ENCODE data around the gene BTBD10. TPM values are rescaled to one million over a fixed set of nuclear protein-coding genes. Genes with fewer than 3 reads are reported as not detected.

Gene BTBD10
- total RNA-seq: 10 to 100 TPM; 30.3 to 33.9 TPM
- long read RNA-seq, transcript BTBD10-201 (9 exons, 2,504 nt): minor isoform, 23 of 71 reads
- long read RNA-seq, transcript BTBD10-208 (8 exons, 1,662 nt): major isoform, 33 of 71 reads
- long read RNA-seq, partial matches to known transcripts: 1 of 71 reads
- long read RNA-seq, other reads (novel, unspliced or antisense): 14 of 71 reads

- ATAC-seq (peak; percentile 94), DNase-seq (peak; percentile 96)
- intact Hi-C loops (cut with DNase I, micrococcal nuclease): no loop called here
Measured at GRCh38 chr11:13462901-13463778, at the start of gene BTBD10. TSS of gene BTBD10 (minus strand) at chr11:13463222. CDS start at chr11:13445124, 18,098 bp downstream.

DNA sequence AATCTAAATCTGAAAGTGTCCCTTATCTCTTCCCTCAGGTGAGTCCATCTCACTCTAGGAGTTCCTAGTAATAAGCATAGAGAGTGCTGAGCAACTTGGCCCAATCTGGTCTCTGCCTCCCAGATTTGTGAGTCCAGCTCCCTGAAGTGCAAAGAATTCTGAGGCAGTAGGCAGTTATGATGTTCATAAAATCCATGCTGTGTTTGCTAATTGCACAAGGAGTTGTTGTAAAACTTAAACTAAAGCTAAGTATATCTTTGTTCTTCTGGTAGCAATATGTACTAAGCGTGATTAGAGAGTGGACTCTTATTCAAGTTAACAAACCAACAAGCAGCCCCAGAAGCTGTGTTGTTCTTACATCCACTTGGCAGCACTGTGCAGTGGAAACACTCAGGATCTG lies 40.4 kb upstream of the BTBD10 start:
- intact Hi-C loops (cut with DNase I, micrococcal nuclease): no loop called here
- peak; percentile 92 for ATAC-seq
- DNase-seq: no peak

GRCh38 chr11:13502492-13502891 lies 39.5 kb upstream of the BTBD10 start:
- DNase-seq: no peak
- intact Hi-C loops (cut with DNase I, micrococcal nuclease): no loop called here
- peak; percentile 64 for ATAC-seq

GRCh38 chr11:13495929-13496328 lies 32.9 kb upstream of the BTBD10 start, which contains the start of gene PTH:
TSS of gene PTH (minus strand) at chr11:13495997. CDS start at chr11:13492855, 3,142 bp downstream.
- ATAC-seq: no peak
- DNase-seq: no peak
- intact Hi-C loops (cut with DNase I, micrococcal nuclease): no loop called here

GRCh38 chr11:13494051-13494450 lies 31.0 kb upstream of the BTBD10 start:
- intact Hi-C loops (cut with DNase I, micrococcal nuclease): no loop called here
- DNase-seq (no peak), ATAC-seq (no peak)

DNA sequence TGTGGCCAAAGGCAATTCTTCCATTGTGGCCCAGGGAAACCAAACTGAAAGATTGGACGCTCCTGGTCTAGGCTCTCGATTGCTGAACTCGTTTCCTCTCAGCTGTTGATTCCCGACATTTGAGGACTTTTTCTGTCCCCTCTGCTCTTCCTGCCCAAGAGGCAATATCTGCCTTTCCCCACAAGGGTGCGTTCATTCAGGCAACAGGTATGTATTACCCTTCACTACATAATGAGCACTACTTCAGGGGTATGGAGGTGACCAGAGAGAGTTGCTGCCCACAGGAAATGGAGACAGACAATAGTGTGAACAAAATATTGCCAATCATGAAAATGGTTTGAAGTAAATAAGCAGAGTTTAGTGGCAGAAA lies 24.6 kb upstream of the BTBD10 start:
- peak; percentile 64 for ATAC-seq
- intact Hi-C loops (cut with DNase I, micrococcal nuclease): no loop called here
- no peak for DNase-seq

DNA sequence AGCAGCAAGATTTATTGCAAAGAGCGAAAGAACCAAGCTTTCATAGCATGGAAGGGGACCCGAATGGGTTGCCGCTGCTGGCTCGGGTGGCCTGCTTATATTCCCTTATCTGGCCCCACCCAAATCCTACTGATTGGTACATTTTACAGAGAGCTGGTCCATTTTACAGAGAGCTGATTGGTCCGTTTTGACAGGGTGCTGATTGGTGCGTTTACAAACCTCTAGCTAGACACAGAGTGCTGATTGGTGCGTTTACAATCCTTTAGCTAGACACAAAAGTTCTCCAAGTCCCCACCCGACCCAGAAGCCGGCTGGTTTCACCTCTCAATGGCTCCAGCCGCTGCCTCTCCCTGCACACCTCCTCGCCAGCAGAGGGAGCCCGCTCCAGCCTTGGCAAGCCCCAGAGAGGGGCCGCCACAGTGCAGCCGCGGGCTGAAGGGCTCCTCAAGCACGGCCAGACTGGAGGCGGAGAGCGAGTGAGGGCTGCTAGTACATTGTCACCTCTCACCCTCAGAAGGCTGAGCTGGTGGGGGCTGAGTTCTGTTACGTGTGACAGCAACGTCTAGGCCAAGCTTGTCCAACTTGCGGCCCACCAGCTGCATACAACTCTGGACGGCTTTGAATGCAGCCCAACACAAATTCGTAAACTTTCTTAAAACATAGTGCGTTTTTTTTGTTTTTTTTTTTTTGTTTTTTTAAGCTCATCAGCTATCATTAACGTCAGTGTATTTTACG lies 24.1 kb upstream of the BTBD10 start:
- intact Hi-C loops (cut with DNase I, micrococcal nuclease): no loop called here
- ATAC-seq (peak; percentile 67), DNase-seq (peak in 1 of 2 donors; percentile 68)

GRCh38 chr11:13480198-13480597 lies 17.2 kb upstream of the BTBD10 start:
- intact Hi-C loops (cut with DNase I, micrococcal nuclease): no loop called here
- ATAC-seq (peak; percentile 58), DNase-seq (peak in 1 of 2 donors; percentile 29)

DNA sequence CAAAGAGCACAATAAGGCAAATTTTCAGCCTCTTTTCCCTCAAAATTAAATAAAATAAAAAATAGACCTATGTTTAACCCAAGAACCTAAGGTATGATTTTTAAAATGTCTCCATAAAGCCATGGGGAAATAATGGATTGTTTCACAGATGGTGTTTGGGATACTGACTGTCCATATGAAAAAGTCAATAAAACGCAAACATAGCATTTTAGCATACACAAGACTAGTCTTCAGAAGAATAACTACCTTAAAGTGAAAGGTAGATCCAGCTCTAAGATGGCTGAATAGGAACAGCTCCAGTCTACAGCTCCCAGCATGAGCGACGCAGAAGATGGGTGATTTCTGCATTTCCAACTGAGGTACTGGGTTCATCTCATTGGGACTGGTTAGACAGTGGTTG lies 16.7 kb upstream of the BTBD10 start:
- DNase-seq (no peak), ATAC-seq (no peak)
- intact Hi-C loops (cut with DNase I, micrococcal nuclease): no loop called here

DNA sequence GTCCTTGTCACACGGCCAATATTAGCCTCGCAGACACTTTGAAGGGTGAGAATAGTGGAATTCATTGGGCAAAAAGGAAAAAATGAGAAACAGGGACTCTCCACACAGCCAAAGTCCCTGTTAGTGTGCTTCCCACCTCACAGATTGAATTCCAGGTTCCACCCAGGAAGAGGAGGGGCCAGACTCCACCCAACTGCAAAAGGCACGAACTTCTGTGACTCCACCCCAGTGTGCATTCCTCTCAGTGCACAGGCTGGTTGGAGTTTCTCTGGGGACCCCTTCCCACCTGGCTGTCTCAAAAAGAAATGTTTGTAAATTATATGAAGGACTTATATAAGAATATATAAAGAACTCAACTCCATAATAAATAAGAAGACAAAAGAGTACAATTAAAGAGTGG lies 12.1 kb upstream of the BTBD10 start:
- intact Hi-C loops (cut with DNase I, micrococcal nuclease): no loop called here

DNA sequence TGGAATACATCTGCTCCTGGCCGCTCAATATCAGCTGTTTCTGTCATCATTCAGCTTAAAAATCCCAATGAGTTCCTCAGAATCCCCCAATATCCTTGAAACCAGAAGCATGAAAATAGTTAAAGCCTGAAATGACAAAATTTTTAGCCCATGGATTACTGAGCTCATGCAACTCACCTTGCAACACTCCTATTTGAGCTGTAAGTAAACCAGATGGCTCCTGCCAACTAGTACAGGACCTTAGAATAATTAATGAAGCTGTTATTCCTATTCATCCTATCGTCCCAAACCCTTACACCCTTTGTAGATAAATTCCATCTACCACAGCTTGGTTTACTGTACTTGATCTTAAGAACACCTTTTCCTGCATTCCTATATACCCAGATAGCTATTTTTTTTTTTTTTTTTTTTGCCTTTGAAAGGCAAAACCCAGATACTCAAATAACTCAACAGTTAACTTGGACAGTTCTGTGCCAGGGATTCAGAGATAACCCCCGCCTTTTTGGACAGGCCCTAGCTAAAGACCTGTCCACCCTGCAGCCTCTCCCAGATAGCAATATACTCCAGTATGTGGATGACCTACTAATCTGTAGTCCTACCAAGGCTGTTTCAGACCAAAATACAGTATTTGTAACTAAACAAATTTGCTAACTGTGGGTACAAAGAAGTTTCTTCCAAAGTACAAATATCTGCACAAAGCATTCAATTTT lies 10.1 kb upstream of the BTBD10 start:
- intact Hi-C loops (cut with DNase I, micrococcal nuclease): no loop called here
- DNase-seq (no peak), ATAC-seq (no peak)

More for the DNA sequence above, 12.1 kb upstream of the BTBD10 start:
- ATAC-seq: no peak
- DNase-seq: no peak

DNA sequence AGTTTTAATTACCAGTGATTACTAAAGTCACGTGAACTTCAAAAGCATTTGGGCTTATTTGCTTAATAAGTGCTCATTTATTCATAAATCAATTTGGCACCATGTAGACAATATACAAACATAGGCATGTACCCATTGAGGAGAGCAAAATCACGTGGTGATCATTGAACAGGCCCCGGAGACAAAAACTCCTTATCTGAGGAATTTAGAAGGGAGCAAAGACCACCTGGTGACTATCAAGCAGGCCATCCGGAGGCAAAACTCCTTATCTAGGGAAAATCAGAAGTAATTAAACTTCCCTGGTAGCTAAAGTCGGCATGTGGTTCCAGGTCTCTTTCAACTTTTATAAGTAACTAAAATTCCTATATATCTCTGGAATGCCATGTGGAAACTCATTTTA lies 5.7 kb upstream of the BTBD10 start:
- intact Hi-C loops (cut with DNase I, micrococcal nuclease): no loop called here
- DNase-seq (no peak), ATAC-seq (no peak)

DNA sequence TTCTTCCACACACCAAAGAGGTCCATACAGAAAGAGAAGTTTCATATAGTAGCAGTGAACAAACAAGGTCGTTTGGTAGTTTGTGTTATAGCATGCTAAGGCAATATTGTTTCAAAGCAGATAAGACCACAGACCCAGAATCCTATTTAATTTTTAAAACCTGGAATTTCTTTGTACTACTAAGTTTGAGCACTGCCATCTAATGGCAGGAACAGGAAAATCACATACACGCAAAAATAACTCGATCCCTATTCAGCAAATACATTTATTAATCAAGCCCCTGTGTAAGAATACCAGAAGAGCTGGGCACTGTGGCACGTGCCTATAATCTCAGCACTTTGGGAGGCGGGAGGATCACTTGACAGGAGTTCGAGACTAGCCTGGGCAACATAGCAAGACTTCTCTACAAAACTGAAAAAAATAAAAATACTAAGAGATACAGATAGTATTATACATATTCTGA lies 2.9 kb upstream of the BTBD10 start:
- ATAC-seq (no peak), DNase-seq (no peak)
- intact Hi-C loops (cut with DNase I, micrococcal nuclease): no loop called here

GRCh38 chr11:13463779-13464290 lies 813 bp upstream of the BTBD10 start:
- ATAC-seq (peak; percentile 25), DNase-seq (no peak)
- intact Hi-C loops (cut with DNase I, micrococcal nuclease): no loop called here

DNA sequence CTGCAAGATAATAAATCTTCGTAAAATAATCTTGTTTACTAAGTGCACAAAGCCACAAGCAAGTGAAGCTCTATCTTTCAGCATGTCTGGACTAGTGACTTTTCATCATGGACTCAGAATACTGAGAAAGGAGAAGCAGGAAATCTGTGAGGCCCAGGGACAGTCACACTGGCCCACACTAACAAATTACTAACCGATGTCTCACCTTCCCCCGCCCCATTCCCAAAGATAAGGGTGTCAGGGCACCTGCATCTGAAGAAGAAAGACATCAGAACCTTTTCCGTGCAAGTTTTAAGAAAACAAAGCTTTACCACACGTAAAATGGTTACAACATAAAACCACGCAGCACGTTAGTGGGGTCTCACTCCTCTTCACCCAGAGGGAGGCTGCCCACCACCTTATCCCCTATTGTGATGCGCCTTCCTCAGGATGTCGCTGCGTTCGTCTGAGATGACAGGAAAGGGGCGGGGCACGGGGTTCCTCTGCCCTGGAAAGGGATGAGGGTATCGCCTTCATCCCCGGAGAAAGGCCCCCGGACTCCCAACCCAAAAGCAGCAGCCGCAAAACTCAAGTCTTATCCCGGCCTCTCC lies 616 bp downstream of the BTBD10 start:
- ATAC-seq (peak; percentile 60), DNase-seq (peak; percentile 78 to 84)
- intact Hi-C loops (cut with DNase I, micrococcal nuclease): no loop called here

- intact Hi-C loops (cut with DNase I, micrococcal nuclease): no loop called here
- no peak for DNase-seq
- ATAC-seq: no peak
Measured at GRCh38 chr11:13461291-13461690, 1.7 kb downstream of the BTBD10 start.

DNA sequence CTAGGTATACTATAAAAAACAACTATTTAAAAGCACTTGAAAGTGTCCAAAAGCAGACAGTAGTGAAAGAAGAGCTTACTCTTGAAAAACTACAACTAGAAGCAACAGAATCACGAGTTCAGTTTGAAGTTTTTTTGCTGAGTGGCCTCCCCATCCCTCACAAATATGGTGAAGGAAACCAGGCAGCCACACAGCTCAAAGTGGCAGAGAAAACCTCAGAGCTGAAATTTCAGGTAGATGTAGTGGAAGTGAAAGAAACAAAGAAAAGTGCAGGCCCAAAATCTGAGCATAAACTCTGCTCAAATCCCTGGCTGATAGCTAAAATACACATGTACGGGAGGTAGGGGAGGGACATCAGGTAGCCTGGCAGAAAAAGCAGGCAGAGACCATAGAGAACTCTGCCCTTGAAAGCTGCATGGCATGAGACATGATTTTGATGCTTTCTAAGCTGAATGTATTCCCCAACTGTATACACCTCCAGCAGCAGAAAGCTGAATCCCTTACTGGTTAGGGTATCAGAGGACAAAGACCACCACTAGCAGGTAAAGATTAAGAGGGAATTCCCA lies 12.1 kb downstream of the BTBD10 start:
- intact Hi-C loops (cut with DNase I, micrococcal nuclease): no loop called here
- DNase-seq (no peak), ATAC-seq (no peak)

DNA sequence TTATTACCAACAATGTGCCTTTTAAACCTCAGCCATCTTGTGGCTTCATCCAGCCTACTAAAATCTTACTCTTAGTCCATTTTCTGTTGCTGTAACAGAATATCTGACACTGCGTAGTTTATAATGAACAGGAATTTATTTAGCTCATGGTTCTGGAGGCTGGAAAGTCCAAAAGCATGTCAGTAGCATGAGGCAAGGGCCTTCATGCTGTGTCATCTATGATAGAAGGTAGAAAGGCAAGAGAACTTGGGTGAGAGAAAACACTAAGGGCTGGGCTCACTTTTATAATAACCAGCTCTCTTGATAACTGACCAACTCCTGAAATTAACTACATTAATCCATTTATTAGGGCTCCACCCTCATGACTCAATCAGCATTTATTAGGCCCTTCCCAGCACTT lies 13.5 kb downstream of the BTBD10 start:
- no peak for DNase-seq
- ATAC-seq: no peak
- intact Hi-C loops (cut with DNase I, micrococcal nuclease): no loop called here

All from left colon (tissue), 2 donors.